ENCODE results near the gene TRMT11.
"Not testable (repeated sequence)": the region's sequence is repeated elsewhere in the genome, so short reads cannot be mapped to it uniquely, and the experiment has no call there.

Gene TRMT11

GRCh38 chr6:125986301-125987025, at the start of gene TRMT11:
Gene TRMT11, plus strand, starts transcription at chr6:125986540. Its CDS starts 11 bp downstream, at chr6:125986551.
- DNase-seq (ENCODE audit: low read depth), result peak; percentile 64

GRCh38 chr6:125939026-125939425, 47.3 kb upstream of the TRMT11 start:
- no peak for DNase-seq (ENCODE audit: low read depth)

- DNase-seq (ENCODE audit: low read depth), result no peak
Observed at GRCh38 chr6:125939791-125940190, 46.5 kb upstream of the TRMT11 start.

- no peak for DNase-seq (ENCODE audit: low read depth)
Observed at GRCh38 chr6:125940247-125941041, 45.9 kb upstream of the TRMT11 start.

GRCh38 chr6:125942672-125943527, 43.4 kb upstream of the TRMT11 start:
- DNase-seq (ENCODE audit: low read depth), result no peak

- DNase-seq (ENCODE audit: low read depth), result no peak
Observed at GRCh38 chr6:125943528-125944433, 42.6 kb upstream of the TRMT11 start.

GRCh38 chr6:125944434-125944816, 41.9 kb upstream of the TRMT11 start:
- no peak for DNase-seq (ENCODE audit: low read depth)

- DNase-seq (ENCODE audit: low read depth), result no peak
Observed at GRCh38 chr6:125944896-125945295, 41.4 kb upstream of the TRMT11 start.

GRCh38 chr6:125945378-125946141, 40.8 kb upstream of the TRMT11 start:
- DNase-seq (ENCODE audit: low read depth), result no peak

- DNase-seq (ENCODE audit: low read depth), result no peak
Observed at GRCh38 chr6:125947615-125948014, 38.7 kb upstream of the TRMT11 start.

GRCh38 chr6:125948455-125948854, 37.9 kb upstream of the TRMT11 start:
- no peak for DNase-seq (ENCODE audit: low read depth)

- DNase-seq (ENCODE audit: low read depth), result no peak
Observed at GRCh38 chr6:125949069-125949468, 37.3 kb upstream of the TRMT11 start.

GRCh38 chr6:125950293-125950692, 36.0 kb upstream of the TRMT11 start:
- DNase-seq (ENCODE audit: low read depth), result no peak

- not testable (repeated sequence) for DNase-seq (ENCODE audit: low read depth)
Observed at GRCh38 chr6:125950716-125951115, 35.6 kb upstream of the TRMT11 start.

GRCh38 chr6:125951323-125951722, 35.0 kb upstream of the TRMT11 start:
- no peak for DNase-seq (ENCODE audit: low read depth)

- DNase-seq (ENCODE audit: low read depth), result no peak
Observed at GRCh38 chr6:125952764-125953501, 33.4 kb upstream of the TRMT11 start.

GRCh38 chr6:125953502-125953875, 32.9 kb upstream of the TRMT11 start:
- no peak for DNase-seq (ENCODE audit: low read depth)

- no peak for DNase-seq (ENCODE audit: low read depth)
Observed at GRCh38 chr6:125954735-125955339, 31.5 kb upstream of the TRMT11 start.

- no peak for DNase-seq (ENCODE audit: low read depth)
Observed at GRCh38 chr6:125955973-125956372, 30.4 kb upstream of the TRMT11 start.
